Testis (tissue), 2 donors: ENCODE data around the gene SKA3.

Source experiments
- CTCF ChIP-seq, 3 experiments: fragments of 450-650 bp in 2 of 3; fragments of 200-600 bp in 1 of 3; sonication (generic) in 1 of 3; IDR thresholded peaks; one replicate each; pipeline ENCODE4 v1.5.1; 2016 to 2019; ENCODE audit warnings: antibody characterized with exemption in 3 of 3, mild to moderate bottlenecking in 2 of 3, moderate library complexity in 1 of 3
- POLR2A ChIP-seq: fragments of 450-650 bp; IDR thresholded peaks from one replicate; pipeline ENCODE4 v1.6.1; 2017; ENCODE audit warnings: antibody characterized with exemption, mild to moderate bottlenecking, moderate library complexity

- TF ChIP-seq CTCF (IDR thresholded peaks at IDR 0.05) (no peak), POLR2A (no peak)
These were observed 24.0 kb downstream of the SKA3 start for GRCh38 chr13:21152251-21152899.
